ENCODE results near the gene GNG2. TPM values are rescaled to one million over a fixed set of nuclear protein-coding genes. Genes with fewer than 3 reads are reported as not detected.

Gene GNG2
- polyA plus RNA-seq, 3 donors, result 3.9 to 41.7 (median 32.5) TPM

DNA sequence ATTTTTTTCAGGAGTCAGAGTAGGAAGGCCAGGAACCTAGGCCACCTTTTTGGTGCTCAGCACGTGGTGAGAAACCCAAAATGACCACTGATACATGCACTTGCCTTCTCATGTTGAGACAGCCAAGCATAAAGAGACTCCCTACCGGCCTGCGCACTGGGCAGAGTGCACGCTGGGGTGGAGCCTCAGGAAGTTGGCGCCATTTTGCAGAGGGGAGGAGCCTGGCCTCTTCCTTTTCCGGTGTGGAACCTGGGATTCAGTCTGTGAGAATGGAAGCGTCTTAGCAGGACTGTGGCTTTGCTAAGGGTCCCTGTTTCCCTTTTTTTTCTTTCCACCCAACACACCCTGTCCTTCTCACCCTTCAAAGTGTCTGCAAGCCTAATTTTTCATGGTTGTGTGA lies 66.0 kb downstream of the GNG2 start:
- WGBS, 3 donors, result 93 to 97% (median 96%) methylated on average over 7 of the region's 7 CpGs
- H3K27ac ChIP-seq (ENCODE audit: low read depth, low read length), result no peak overlapping the region

- H3K27ac ChIP-seq (ENCODE audit: low read depth, low read length), result no peak overlapping the region
- 82 to 93% (median 90%) methylated on average over 10 of the region's 10 CpGs for WGBS, 3 donors
Observed at GRCh38 chr14:51928568-51928967, 68.2 kb downstream of the GNG2 start.

DNA sequence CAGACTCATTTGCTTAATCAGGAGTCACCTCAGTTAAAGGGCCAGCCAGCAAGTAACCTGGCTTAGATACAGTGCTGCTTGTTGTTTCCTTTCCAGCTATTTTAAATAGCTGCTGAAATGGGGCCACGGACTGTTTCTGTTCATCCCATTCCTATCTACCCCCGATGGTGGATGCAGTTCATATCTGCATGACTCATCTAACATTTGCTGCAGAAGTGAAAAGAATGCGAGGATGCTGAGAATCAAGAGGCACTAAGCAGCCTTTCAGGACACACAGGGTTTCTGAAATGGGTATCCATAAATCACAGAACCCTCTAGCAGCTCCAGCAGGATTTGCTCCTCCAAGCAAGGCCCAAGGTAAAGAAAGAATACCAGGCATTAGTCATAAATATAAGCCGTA lies 68.8 kb downstream of the GNG2 start:
- WGBS, 3 donors, result 49 to 64% (median 58%) methylated on average over 4 of the region's 4 CpGs
- H3K27ac ChIP-seq (ENCODE audit: low read depth, low read length), result no peak overlapping the region

GRCh38 chr14:51929910-51930682 lies 69.7 kb downstream of the GNG2 start:
- WGBS, 3 donors, result 60 to 80% (median 80%) methylated on average over 8 of the region's 8 CpGs

GRCh38 chr14:51931308-51931707 lies 70.9 kb downstream of the GNG2 start:
- no peak overlapping the region for H3K27ac ChIP-seq (ENCODE audit: low read depth, low read length)
- WGBS, 3 donors, result 65 to 95% (median 94%) methylated on average over 2 of the region's 2 CpGs

More at GRCh38 chr14:51929910-51930682, 69.7 kb downstream of the GNG2 start:
- H3K27ac ChIP-seq (ENCODE audit: low read depth, low read length), result no peak overlapping the region

DNA sequence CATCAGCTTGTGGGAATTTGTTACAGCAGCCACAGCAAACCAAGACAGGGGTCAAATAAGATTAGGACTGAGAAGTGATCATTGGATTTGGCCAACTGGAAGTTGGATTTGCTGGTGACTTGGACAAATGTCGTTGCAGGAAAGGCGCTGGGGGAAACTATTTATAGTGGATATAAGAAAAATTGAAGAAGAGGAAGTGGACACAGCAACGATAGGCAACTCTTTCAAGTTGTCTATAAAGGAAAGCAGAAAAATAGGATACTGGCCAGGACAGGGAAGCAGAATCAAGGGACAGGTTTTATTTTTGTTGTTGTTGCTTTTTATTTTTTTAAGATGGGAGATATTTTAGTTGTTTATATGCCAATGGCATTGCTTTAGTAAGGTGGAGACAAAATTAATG lies 72.8 kb downstream of the GNG2 start:
- no peak overlapping the region for H3K27ac ChIP-seq (ENCODE audit: low read depth, low read length)
- WGBS, 3 donors, result 29 to 48% (median 40%) methylated on average over 3 of the region's 3 CpGs

DNA sequence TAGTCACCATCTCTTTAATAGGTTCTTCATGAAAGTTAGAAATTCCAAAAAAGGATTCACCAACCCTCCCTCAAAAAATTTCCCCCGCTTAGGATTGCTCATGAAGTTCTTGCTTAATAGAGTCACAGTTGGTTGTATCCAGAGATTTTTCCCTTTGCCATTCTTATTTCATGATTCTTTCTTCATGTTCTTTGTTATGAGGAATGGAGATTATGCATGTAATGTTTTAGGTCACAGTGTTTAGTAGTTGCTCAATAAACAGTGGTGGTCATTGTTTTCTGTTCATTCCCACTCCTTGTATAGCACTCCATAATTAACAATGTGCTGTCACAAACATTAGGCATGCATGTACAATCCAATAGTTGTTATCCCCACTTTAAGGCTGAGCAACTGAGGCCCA lies 77.7 kb downstream of the GNG2 start:
- no peak overlapping the region for H3K27ac ChIP-seq (ENCODE audit: low read depth, low read length)
- WGBS, 3 donors, result 83 to 88% (median 86%) methylated on average over 1 of the region's 1 CpG

DNA sequence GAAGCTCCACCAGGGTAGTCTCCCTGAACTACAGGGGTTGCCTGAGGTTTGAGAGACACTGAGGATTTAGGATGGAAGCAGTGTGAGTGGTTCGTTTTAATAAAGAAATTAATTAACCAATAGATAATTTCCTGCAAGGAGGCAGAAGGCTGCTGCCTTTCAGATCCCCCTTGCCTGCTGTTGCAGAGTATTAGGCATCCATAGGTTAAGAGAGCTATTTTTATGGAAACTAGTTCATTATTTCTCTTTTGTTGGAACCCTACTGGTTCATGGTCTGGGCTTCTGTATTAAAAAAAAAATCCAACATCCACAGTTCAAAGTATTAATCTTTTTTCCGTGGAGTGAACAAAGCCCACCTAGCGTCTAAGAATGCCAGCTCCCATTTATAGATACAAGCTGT lies 78.4 kb downstream of the GNG2 start:
- WGBS, 3 donors, result 57 to 67% (median 65%) methylated on average over 3 of the region's 3 CpGs
- no peak overlapping the region for H3K27ac ChIP-seq (ENCODE audit: low read depth, low read length)

DNA sequence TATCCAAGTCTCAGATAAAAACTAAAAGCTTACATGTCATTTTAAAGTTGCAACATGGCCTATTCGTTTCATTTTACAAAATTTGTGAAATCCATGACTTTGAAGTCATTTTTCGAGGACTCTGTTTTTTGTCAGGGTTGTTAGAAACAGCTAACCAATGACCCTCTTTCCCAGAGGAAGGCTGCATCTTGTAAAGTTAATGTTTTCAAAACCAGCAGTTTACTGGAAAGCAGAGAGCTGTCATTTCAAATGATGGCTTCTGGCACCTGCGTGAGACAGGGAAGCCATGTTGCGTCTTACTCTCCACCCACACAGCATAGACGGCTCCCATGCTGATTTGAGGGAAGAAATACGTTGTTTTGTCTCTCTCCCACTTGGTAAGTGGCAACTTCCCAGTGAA lies 78.8 kb downstream of the GNG2 start:
- no peak overlapping the region for H3K27ac ChIP-seq (ENCODE audit: low read depth, low read length)
- WGBS, 3 donors, result 51 to 65% (median 65%) methylated on average over 6 of the region's 6 CpGs

DNA sequence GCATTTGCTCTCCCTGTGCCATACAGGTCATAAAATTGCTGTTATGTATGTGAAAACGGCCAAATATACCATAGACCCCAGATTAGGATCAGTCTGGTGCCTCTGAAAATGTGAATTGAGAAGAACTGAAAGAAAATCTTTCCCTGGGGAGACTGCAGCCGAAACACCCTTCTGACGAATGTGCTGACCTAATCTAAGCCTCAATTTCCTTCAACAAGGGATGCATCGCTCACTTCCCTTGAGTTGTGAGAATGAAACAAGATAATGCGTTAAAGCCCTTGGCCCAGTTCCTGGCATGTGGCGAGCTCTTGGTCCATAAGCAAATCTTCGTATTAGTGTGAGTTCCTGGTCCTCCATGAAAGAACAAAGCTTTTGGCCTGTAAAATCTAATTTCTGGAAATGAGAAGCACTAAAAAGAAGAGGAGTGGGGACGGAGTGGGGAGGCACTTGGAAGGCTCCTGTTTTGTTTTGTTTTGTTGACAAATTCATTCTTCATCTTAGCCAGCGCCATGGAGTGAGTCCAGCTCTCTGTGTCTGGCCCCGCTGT lies 79.4 kb downstream of the GNG2 start:
- WGBS, 3 donors, result 66 to 74% (median 67%) methylated on average over 10 of the region's 10 CpGs
- no peak overlapping the region for H3K27ac ChIP-seq (ENCODE audit: low read depth, low read length)

DNA sequence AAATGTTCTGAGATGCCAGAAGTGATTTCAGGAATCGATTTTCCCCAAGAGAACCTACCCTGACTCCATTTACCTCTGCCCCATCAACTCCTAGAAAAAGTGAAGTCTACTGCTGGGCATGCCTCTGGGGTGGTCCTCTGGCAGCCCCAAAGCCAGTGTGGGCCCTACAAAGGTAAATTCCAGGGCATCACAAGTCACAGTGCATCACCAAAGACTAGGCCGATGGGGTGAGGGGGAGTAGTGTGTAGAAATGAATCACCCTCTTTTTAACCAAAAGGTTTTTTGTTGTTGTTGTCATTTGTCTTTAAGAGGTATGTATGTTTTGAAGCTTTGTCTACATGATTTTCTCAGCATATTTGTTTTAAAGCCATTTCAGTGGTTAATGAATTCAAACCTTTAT lies 82.6 kb downstream of the GNG2 start:
- 81 to 96% (median 92%) methylated on average over 2 of the region's 2 CpGs for WGBS, 3 donors
- no peak overlapping the region for H3K27ac ChIP-seq (ENCODE audit: low read depth, low read length)

DNA sequence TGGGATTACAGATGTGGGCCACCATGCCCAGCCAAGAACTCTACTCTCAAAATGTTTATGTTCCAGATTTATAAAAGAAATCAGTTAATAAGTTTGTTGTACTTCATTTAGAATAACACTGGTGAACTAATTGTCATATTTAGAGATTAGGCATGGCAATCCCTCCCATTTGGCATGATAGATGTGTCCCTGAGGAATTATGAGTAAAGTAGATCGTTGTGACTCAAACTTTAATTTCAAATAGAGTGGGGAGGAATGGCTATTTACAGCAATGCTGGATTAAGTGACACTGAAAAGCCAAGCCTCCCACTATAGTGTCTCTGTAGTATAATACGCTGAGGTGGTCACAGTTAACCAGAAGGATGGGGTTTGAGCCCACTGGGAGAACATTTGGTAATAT lies 89.6 kb downstream of the GNG2 start:
- 58 to 70% (median 67%) methylated on average over 2 of the region's 2 CpGs for WGBS, 3 donors

DNA sequence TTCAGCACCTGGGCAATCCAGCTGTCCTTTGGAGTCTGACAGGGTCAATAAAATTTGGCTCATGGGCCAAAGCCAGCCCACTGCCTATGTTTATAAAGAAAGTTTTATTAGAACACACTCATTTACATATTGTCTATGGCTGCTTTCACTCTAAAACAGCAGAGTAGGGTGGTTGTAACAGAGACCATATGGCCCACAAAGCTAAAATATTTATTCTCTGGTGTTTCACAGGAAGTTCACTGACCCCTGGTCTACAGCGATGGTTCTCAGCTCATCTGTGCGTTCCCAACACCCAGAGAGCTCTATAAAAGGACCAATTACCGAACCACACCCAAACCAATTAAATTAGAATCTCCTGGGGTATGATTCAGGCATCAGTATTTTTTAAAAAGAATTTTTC lies 91.2 kb downstream of the GNG2 start:
- H3K27ac ChIP-seq (ENCODE audit: low read depth, low read length), result no peak overlapping the region
- 56 to 63% (median 62%) methylated on average over 3 of the region's 3 CpGs for WGBS, 3 donors

More for the DNA sequence above, 89.6 kb downstream of the GNG2 start:
- no peak overlapping the region for H3K27ac ChIP-seq (ENCODE audit: low read depth, low read length)

GRCh38 chr14:51954031-51954430 lies 93.6 kb downstream of the GNG2 start:
- no peak overlapping the region for H3K27ac ChIP-seq (ENCODE audit: low read depth, low read length)
- WGBS, 3 donors, result 70 to 96% (median 95%) methylated on average over 2 of the region's 2 CpGs

GRCh38 chr14:51954657-51955056 lies 94.2 kb downstream of the GNG2 start:
- no peak overlapping the region for H3K27ac ChIP-seq (ENCODE audit: low read depth, low read length)
- WGBS, 3 donors, result 87 to 96% (median 95%) methylated on average over 3 of the region's 3 CpGs

- no peak overlapping the region for H3K27ac ChIP-seq (ENCODE audit: low read depth, low read length)
- WGBS, 3 donors, result 42 to 54% (median 48%) methylated on average over 2 of the region's 2 CpGs
Observed at GRCh38 chr14:51957950-51958349, 97.5 kb downstream of the GNG2 start.

GRCh38 chr14:51959928-51960327 lies 99.5 kb downstream of the GNG2 start:
- WGBS, 3 donors, result 86 to 99% (median 96%) methylated on average over 1 of the region's 1 CpG
- no peak overlapping the region for H3K27ac ChIP-seq (ENCODE audit: low read depth, low read length)

DNA sequence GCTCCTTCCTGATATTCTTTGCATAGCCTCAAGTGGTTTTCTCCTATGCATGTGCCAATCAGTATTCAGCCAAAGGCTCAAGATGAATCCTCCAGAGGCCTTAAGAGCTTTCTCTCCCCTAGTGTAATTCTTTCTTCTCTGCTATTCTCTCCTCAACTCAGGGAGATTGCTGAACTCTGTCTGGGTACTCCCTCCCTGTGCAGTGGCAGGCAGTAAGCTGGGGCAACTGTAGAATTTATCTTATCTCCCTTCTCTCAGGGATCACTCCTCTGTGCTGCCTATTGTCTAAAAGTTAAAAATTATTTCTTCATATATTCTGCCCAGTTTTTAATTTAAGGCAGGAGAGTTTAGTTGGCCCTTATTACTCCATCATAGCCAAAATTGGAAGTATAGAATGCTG lies 100.5 kb downstream of the GNG2 start:
- no peak overlapping the region for H3K27ac ChIP-seq (ENCODE audit: low read depth, low read length)

DNA sequence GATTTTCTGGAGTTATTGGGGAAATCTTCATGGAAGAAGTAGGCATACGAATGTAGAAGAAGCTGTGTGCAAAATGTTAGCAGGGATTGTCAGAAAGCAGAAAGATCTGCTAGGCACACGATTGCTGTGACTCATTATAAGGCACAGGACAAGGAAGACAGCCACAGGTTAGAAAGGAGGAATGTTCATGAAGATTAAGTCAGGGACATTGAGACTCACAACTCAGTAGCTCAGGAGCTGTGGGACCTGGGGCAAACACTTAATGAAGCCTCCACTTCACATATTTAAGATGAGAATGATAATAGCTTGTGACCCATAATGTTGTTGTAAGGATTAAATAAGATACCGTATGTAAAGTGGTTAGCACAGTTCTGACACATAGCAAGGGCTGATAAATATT lies 102.3 kb downstream of the GNG2 start:
- no peak overlapping the region for H3K27ac ChIP-seq (ENCODE audit: low read depth, low read length)
- WGBS, 3 donors, result 11 to 29% (median 24%) methylated on average over 3 of the region's 3 CpGs

GRCh38 chr14:51963286-51963685 lies 102.9 kb downstream of the GNG2 start:
- H3K27ac ChIP-seq (ENCODE audit: low read depth, low read length), result no peak overlapping the region
- WGBS, 3 donors, result 13 to 27% (median 17%) methylated on average over 4 of the region's 4 CpGs
